ENCODE measurements around the gene GMPPA. TPM values are rescaled to one million over a fixed set of nuclear protein-coding genes. Genes with fewer than 3 reads are reported as not detected.

Gene GMPPA
- total RNA-seq, 1 donor from 2014 or later = 57.0 TPM

- no peak for DNase-seq (ENCODE audit: low read depth)
These were observed 31.0 kb upstream of the GMPPA start for GRCh38 chr2:219467736-219468075.

- DNase-seq (ENCODE audit: low read depth) = no peak
These were observed 30.1 kb upstream of the GMPPA start for GRCh38 chr2:219468410-219469185.

DNA sequence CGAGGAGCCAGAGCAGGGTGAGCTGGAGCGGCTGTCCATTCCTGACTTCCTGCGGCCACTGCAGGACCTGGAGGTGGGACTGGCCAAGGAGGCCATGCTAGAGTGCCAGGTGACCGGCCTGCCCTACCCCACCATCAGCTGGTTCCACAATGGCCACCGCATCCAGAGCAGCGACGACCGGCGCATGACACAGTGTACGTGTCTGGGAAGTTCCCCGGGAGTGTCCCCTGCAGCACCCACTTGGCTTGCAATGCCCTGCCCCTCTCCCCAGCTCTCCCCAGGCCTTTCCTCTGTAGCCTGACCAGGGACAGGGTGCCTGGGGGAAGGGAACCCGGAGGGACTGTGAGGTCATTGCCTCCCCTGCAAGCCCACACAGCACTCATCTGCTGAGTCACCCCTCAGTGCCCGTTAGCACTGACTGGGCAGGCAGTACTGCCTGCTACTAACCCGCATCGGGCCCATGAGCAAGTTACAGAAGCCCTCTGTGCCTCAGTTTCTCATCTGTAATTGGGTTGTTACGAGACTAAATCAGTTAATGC, 29.4 kb upstream of the GMPPA start:
- peak; percentile 60 for DNase-seq (ENCODE audit: low read depth)

DNA sequence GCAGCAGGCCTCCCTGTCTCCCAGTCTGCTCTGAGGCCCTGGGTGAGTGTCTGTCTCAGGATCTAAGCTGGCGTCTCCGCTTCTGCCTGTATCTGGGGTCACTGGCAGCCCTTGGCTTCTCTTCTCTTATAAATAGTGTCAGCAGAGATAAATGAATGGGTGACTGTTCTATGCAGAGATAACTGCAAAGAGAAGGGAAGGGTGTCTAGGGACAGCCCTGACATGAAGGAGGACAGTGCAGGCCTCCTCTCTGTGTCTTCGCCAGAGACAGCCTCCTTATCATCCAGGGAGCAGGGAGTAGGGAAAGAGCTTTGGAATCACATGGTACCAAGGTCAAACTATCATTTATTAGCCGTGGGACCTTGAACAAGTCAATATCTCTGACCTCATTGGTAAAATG, 28.3 kb upstream of the GMPPA start:
- no peak for DNase-seq (ENCODE audit: low read depth)

GRCh38 chr2:219471476-219472371, 27.0 kb upstream of the GMPPA start:
- no peak for DNase-seq (ENCODE audit: low read depth)

DNA sequence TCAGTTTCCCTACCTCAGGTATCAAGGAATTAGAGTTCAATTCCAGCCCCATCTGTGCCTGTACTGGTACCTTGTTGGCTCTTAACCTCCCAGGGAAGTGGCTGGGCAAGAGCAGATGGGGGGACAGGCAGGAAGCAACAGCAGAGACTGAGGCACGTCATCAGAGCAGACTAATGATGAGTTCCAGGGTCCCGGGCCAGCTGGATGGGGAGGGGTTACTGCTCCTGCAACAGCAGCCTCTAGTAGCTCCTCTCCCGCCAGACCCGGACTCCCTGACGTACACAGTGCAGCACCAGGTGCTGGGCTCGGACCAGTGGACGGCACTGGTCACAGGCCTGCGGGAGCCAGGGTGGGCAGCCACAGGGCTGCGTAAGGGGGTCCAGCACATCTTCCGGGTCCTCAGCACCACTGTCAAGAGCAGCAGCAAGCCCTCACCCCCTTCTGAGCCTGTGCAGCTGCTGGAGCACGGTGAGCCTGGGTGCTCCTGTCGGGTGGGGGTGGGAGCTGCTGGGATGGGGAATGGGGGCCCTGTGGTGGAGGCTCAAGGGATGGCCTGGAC, 26.0 kb upstream of the GMPPA start:
- DNase-seq (ENCODE audit: low read depth) = no peak

- DNase-seq (ENCODE audit: low read depth) = no peak
These were observed 25.2 kb upstream of the GMPPA start for GRCh38 chr2:219473511-219473910.

DNA sequence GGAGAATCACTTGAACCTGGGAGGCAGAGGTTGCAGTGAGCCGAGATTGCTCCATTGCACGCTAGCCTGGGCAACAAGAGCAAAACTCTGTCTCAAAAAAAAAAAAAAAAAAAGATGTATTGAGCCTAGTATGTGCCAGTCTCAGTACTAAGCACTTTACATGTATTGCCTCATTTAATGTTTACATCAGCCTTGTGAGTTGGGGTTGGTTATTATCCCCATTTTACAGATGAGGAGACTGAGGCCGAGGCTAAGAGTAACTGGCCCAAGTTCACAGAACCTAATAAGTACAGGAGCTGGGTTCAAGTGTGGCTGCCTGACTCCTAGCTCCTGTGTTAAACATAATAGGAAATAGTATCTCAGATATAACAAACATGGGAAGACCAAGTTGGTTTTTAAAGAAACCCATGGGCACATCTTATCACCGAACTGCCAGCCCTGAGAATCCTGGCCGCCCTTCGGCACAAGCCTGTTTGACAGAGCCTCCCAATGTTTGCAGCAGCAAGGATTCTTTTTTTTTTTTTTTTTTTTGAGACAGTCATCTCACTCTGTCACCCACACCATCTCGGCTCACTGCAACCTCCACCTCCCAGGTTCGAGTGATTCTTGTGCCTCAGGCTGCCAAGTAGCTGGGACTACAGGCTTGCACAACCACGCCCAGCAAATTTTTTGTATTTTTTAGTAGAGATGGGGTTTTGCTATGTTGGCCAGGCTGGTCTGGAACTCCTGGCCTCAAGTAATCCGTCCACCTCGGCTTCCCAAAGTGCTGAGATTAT, 24.2 kb upstream of the GMPPA start:
- no peak for DNase-seq (ENCODE audit: low read depth)

DNA sequence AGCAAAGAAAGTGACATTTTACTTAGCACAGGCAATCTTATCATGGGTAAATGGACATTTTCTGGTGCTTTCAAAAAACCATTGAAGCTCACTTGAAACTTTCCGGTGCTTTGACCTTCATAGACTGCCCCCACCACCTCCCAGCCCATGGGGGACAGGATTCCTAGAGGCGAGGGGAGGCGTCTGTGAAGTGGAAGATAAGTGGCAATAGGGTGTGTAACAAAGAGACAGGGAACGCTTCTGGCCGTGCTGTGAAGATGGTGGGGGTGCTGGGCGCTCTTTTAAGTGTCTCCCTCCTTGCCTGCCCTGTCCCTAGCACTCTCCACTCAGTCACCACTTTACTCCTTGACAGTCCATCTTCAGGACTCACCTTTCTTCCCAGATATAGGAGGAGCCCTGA, 23.4 kb upstream of the GMPPA start:
- no peak for DNase-seq (ENCODE audit: low read depth)

DNA sequence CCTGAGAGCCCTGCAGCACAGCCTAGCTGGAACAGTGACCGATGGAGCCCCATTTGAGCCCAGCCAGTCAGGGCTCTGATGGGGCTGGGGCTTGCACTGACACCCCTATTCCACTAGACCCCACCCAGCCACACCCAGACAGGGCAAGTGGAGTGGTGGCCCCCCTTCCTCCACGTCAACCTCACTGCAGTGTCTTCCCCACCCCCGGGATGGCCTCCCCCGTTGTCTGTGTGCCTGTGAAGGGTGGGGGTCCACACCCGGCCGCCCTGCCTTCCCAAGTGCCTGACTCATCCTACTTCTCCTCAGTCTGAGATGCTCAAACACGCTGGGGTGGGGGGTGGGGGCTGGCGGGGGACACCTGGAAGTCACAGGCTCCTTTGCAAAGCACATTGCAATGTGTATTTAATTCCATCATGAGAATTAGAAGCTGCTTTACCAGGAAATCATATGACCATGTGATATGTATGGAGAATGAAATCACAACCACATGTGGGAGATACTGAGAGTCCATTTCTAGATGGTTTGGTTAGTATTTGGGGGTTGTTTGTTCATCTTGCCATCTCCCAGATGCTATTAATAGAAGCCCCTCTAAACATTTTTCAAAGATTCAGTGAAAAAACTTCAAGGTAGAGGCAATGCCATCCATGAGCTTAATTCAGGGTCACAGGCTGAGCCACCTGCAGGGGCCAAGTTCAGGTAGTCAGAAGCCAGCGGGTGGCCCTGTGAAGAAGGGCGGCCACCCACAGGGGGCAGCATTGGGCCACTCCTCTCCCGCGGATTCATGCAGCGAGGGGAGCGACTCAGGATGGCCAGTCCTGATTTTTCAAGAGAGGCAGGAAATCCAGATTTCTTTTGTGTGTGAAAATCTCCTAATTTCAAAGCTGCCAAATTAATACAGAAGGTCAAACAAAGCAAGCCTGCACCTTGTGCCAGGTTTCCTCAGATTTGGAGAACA, 22.7 kb upstream of the GMPPA start:
- peak; percentile 38 for DNase-seq (ENCODE audit: low read depth)

DNA sequence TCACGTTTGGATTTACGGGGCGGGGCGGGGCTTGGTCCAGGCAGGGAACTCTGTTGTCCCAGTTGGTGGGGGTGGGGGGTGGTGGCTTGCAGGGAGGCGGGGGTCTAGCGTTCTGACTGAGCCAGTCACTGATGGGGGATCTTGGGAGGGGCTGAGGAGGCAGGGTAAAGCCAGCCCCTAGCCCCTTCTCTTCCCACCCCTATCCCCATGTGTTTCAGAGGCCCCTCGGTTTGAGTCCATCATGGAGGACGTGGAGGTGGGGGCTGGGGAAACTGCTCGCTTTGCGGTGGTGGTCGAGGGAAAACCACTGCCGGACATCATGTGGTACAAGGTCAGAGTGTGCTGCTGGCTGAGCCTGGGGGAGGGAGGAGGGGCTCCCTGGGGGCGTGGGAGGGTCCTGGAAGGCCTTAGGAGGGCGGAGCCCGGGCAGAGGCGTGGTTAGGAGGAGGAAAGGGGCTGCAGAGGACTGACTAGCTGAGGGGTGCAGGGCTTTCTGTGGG, 22.0 kb upstream of the GMPPA start:
- DNase-seq (ENCODE audit: low read depth) = no peak

- no peak for DNase-seq (ENCODE audit: low read depth)
These were observed 21.5 kb upstream of the GMPPA start for GRCh38 chr2:219477179-219477578.

- DNase-seq (ENCODE audit: low read depth) = no peak
These were observed 20.9 kb upstream of the GMPPA start for GRCh38 chr2:219477815-219478214.

DNA sequence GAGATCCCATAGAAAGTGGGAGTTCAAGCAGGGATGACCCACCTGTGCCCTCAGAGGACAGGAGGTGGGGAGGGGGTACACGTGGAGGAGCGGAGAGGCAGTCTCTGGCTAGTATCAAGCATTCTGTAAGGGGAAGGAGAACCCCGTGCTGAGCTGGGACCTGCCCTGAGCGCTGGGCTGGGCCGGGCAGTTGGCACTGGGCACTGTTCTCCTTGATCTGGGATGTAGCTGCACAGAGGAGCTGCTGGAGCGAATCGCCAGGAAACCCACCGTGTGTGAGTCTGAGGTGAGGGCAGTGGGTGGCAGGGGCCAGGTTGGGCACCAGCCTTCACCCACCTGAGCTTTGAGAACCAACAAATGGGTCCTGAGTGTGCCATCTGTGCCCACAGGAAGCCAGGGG, 19.8 kb upstream of the GMPPA start:
- DNase-seq (ENCODE audit: low read depth) = no peak

DNA sequence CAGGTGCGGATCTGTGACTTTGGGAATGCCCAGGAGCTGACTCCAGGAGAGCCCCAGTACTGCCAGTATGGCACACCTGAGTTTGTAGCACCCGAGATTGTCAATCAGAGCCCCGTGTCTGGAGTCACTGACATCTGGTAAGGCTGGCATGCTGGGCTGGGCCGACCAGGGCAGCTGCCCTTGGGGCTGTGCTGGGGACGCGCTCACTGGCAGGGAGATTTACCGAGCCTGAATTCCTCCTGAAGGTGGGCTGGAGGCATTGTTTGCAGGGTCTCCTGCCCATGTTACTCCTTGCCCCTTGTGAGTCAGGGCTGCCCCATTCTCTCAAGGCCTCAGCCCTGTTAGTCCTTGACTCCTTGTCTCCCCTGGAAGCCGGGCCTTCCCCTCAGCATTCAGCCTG, 18.7 kb upstream of the GMPPA start:
- DNase-seq (ENCODE audit: low read depth) = no peak

- DNase-seq (ENCODE audit: low read depth) = no peak
These were observed 15.9 kb upstream of the GMPPA start for GRCh38 chr2:219482674-219483405.

DNA sequence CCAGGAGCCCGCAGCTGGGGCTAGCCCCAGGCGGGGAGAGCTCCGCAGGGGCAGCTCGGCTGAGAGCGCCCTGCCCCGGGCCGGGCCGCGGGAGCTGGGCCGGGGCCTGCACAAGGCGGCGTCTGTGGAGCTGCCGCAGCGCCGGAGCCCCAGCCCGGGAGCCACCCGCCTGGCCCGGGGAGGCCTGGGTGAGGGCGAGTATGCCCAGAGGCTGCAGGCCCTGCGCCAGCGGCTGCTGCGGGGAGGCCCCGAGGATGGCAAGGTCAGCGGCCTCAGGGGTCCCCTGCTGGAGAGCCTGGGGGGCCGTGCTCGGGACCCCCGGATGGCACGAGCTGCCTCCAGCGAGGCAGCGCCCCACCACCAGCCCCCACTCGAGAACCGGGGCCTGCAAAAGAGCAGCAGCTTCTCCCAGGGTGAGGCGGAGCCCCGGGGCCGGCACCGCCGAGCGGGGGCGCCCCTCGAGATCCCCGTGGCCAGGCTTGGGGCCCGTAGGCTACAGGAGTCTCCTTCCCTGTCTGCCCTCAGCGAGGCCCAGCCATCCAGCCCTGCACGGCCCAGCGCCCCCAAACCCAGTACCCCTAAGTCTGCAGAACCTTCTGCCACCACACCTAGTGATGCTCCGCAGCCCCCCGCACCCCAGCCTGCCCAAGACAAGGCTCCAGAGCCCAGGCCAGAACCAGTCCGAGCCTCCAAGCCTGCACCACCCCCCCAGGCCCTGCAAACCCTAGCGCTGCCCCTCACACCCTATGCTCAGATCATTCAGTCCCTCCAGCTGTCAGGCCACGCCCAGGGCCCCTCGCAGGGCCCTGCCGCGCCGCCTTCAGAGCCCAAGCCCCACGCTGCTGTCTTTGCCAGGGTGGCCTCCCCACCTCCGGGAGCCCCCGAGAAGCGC, 15.0 kb upstream of the GMPPA start:
- no peak for DNase-seq (ENCODE audit: low read depth)
